ENCODE data around the gene COG5. TPM values are rescaled to one million over a fixed set of nuclear protein-coding genes. Genes with fewer than 3 reads are reported as not detected.
A peak's percentile ranks its signal among the peaks of the same experiment; 100 is the strongest.

COG5 gene
- polyA plus RNA-seq, 1 of the 3 experiments (the other 2 are of a cell fraction): 21.2 TPM

DNA sequence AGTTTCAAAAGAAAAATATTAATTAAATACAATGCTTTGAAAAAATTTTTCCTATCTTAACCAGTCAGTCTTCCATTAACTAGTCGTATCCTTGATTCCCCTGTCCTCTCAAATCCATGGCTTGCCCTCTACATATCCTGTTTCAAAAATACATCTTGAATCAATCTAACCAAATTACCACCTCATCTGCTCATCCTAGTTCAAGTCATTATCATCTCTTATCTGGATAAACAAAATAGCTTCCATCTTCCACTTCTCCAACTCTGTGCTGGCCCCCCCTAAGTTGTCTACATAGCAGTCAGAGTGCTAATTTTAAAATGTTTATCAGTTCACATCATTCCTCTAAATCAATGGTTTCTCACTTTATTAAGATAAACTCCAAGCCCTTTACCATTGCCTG is 269.5 kb downstream of the COG5 start:
- Histone ChIP-seq H3K9me2 (no peaks in the 10 kb centered on the region), H3K36me3 (replicated peaks in 1 of 2; ENCODE audit: control insufficient read depth in 1 of 2, insufficient read depth in 2 of 2, low read length in 1 of 2) (peaks cover 0 to 32% of the 10 kb centered on the region in 2 experiments), H3K4me1 (ENCODE audit: control insufficient read depth in 1 of 2, insufficient read depth in 2 of 2, low read depth in 1 of 2, low read length in 1 of 2) (no peaks in the 10 kb centered on the region), H3K9ac (no peak overlapping the region), H3K4me2 (no peak overlapping the region), H3K9me3 (0 out of 2 replicates have a peak, but pooled peaks cover 4% of the 10 kb centered on the region), H3K79me2 (ENCODE audit: insufficient read depth) (no peaks in the 10 kb centered on the region), H4K20me1 (ENCODE audit: insufficient read depth) (no peaks in the 10 kb centered on the region), H3F3A (replicated peaks; ENCODE audit: insufficient read depth) (no peaks in the 10 kb centered on the region), H2AFZ (ENCODE audit: low read depth) (no peak overlapping the region), H3K27me3 (ENCODE audit: insufficient read depth) (no peaks in the 10 kb centered on the region), H3K27ac (ENCODE audit: low read depth in 2 of 2, low read length in 1 of 2) (no peak overlapping the region), H3K4me3 (ENCODE audit: low read depth in 2 of 2, low read length in 1 of 2) (no peak overlapping the region)
- POLR2A ChIA-PET: no interaction called here
- TF ChIP-seq POLR2AphosphoS5 (IDR thresholded peaks at IDR 0.05; ENCODE audit: low read depth, low read length) (no peak), NRF1 (IDR thresholded peaks at IDR 0.05; ENCODE audit: low read depth, low read length) (no peak), TCF12 (IDR thresholded peaks at IDR 0.05) (0 out of 2 replicates have a peak, but pooled peaks have one; percentile 14), CHD2 (IDR thresholded peaks at IDR 0.05; ENCODE audit: low read length, partially characterized antibody) (peak; percentile 20), GABPA (IDR thresholded peaks at IDR 0.05; ENCODE audit: low read depth) (no peak), RCOR1 (IDR thresholded peaks at IDR 0.05; ENCODE audit: low read length) (0 out of 2 replicates have a peak, but pooled peaks have one; percentile 20), RFX5 (IDR thresholded peaks at IDR 0.05; ENCODE audit: low read length) (no peak), NFIC (IDR thresholded peaks at IDR 0.05; ENCODE audit: borderline replicate concordance) (no peak), TEAD4 (IDR thresholded peaks at IDR 0.05; ENCODE audit: borderline replicate concordance, insufficient read depth) (no peak), GATA2 (CRISPR knock-in tag; IDR thresholded peaks at IDR 0.05) (peak; percentile 39), RXRA (IDR thresholded peaks at IDR 0.05; ENCODE audit: borderline replicate concordance, low read depth) (no peak), TAF1 (IDR thresholded peaks at IDR 0.05; ENCODE audit: borderline replicate concordance, low read depth, low read length) (no peak), RAD21 (IDR thresholded peaks at IDR 0.05; ENCODE audit: low read length) (no peak), EZH2phosphoT487 (IDR thresholded peaks at IDR 0.05; ENCODE audit: borderline replicate concordance, low read depth) (no peak), EP300 (IDR thresholded peaks at IDR 0.05; ENCODE audit: borderline replicate concordance in 1 of 2, low read depth in 1 of 2, low read length in 1 of 2) (peak in 1 of 2 experiments; percentile 28; a peak in 1 of 4 replicates), ELF1 (IDR thresholded peaks at IDR 0.05) (no peak)
- TF ChIP-seq, protein P1, sequence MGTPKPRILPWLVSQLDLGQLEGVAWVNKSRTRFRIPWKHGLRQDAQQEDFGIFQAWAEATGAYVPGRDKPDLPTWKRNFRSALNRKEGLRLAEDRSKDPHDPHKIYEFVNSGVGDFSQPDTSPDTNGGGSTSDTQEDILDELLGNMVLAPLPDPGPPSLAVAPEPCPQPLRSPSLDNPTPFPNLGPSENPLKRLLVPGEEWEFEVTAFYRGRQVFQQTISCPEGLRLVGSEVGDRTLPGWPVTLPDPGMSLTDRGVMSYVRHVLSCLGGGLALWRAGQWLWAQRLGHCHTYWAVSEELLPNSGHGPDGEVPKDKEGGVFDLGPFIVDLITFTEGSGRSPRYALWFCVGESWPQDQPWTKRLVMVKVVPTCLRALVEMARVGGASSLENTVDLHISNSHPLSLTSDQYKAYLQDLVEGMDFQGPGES (IDR thresholded peaks at IDR 0.05; ENCODE audit: low read depth, low read length): no peak
- TF ChIP-seq, protein P2, sequence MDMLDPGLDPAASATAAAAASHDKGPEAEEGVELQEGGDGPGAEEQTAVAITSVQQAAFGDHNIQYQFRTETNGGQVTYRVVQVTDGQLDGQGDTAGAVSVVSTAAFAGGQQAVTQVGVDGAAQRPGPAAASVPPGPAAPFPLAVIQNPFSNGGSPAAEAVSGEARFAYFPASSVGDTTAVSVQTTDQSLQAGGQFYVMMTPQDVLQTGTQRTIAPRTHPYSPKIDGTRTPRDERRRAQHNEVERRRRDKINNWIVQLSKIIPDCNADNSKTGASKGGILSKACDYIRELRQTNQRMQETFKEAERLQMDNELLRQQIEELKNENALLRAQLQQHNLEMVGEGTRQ (IDR thresholded peaks at IDR 0.05; ENCODE audit: borderline replicate concordance, low read depth, low read length): no peak
- TF ChIP-seq, protein P3, sequence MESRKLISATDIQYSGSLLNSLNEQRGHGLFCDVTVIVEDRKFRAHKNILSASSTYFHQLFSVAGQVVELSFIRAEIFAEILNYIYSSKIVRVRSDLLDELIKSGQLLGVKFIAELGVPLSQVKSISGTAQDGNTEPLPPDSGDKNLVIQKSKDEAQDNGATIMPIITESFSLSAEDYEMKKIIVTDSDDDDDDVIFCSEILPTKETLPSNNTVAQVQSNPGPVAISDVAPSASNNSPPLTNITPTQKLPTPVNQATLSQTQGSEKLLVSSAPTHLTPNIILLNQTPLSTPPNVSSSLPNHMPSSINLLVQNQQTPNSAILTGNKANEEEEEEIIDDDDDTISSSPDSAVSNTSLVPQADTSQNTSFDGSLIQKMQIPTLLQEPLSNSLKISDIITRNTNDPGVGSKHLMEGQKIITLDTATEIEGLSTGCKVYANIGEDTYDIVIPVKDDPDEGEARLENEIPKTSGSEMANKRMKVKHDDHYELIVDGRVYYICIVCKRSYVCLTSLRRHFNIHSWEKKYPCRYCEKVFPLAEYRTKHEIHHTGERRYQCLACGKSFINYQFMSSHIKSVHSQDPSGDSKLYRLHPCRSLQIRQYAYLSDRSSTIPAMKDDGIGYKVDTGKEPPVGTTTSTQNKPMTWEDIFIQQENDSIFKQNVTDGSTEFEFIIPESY (IDR thresholded peaks at IDR 0.05; ENCODE audit: borderline replicate concordance, low read depth): no peak
- peak; percentile 33 for DNase-seq
- 49% methylated on average over 1 of the region's 1 CpG for WGBS (ENCODE audit: low lambda C conversion rate)
- CTCF ChIA-PET: interaction anchor here (0.8 kb wide), 1 partner anchor 17 kb away, joined by 3 read pairs; no protein-coding TSS in a partner anchor

Measured in SK-N-SH (cell line).